SKM-1 treated with dmso at 0.1 percent for 144 hours (cell line): ENCODE results near the gene MRTFB.

ENCODE experiments used
- DNase-seq: peaks from one replicate; lab custom pipeline; 2025; ENCODE audit not compliant: unreplicated experiment; lab: John Stamatoyannopoulos, UW

MRTFB gene

DNA sequence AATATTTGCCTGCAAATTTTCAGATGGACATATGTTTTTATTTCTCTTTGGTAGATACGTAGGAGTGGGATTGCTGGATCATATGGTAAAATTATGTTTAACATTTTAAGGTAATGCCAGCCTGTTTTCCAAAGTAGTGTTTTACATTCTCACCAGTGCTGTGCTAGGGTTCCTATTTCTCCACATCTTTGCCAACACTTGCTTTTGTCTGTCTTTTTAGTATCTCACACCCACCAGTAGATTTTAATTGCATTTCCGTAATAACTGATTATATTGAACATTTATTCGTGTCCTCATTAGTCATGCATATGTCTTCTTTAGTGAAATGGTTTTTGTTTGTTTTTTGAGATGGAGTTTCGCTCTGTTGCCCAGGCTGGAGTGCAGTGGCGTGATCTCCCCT lies 58.4 kb downstream of the MRTFB start:
- no peak for DNase-seq

DNA sequence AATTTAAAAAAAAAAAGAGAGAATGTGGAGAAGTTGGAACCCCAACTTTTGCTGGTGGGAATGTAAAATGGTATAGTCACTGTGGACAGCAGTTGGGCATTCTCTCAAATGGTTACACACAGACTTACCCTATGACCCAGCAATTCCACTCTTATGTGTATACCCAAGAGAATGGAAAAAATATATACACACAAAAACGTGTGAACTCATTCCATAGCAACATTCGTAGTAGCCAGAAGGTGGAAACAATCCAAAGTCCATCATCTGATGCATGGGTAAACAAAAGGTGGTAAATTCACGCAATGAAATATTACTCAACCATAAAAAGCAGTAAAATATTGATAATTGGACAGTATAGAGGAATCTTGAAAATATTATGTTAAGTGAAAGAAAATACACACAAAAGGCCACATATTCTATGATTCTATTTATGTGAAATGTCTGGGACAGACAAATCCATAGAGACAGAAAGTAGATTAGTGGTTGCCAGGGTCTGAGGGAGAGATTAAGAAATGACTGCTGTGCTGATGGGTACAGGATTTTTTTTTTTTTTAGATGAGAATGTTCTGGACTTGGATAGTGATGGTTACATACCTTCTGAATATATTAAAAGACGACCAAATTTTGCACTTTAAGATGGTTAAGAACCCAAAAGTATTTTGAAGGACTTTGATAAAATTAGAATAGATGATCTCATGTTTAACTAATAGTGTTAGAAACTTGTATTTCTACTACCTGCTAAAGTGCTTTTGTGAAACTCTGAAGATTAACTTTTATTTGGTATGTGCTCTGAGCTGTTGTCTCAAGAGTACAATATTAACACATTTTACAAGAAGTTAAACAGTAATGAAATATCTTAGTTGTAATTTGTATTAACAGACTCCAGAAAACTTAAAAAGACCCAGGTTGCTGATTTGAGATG lies 60.9 kb downstream of the MRTFB start:
- DNase-seq: no peak

DNA sequence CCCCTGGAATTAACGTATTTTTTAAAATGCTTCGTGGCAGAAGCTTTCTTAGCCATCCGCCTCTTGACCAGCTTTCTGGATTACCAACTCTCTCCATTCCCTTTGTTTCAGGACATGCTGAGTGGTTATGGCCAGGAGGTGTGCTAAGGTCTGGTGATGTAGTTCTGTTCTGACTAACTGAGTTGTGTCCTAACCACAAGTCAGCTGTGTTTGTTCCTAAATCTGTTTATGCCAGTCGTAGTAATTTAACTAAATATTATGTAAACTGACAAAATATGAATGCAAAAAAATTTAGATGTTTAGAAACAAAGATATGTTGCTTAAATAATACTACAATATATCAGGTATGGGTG lies 61.6 kb downstream of the MRTFB start:
- DNase-seq: no peak

DNA sequence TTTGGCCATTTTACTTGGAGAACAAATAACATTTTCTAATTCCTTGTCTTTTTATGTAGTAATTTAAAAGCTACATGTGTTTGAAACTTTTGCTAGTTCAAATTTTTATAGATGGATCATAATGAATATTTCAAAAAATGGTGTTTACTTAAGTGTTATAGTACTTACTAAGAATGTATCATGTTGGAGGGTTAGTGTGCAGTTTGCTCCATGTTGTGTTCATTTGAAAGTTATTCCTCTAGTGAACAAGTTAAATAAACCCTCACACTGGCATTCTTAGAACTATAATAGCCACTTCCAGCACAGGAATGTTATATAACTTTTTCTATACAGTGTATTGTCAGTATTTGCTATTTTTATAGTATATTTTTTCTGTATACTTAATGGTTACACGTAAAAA lies 62.8 kb downstream of the MRTFB start:
- DNase-seq: no peak

DNA sequence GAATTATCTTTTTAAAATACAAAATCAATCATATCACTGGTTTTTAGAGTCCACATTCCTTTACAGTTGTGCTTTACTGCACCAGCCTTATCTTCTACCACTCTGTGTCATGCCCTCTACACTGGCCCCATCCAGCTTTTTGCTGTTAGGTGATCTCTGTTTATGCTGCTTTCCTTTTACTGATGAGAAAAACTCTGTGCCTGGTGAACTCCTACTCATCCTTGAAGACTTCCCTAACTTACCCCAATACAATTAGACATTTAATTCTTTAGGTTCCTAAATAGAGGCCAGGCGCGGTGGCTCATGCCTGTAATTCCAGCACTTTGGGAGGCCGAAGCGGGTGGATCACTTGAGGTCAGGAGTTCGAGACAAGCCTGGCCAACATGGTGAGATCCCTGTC lies 64.6 kb downstream of the MRTFB start:
- no peak for DNase-seq

DNA sequence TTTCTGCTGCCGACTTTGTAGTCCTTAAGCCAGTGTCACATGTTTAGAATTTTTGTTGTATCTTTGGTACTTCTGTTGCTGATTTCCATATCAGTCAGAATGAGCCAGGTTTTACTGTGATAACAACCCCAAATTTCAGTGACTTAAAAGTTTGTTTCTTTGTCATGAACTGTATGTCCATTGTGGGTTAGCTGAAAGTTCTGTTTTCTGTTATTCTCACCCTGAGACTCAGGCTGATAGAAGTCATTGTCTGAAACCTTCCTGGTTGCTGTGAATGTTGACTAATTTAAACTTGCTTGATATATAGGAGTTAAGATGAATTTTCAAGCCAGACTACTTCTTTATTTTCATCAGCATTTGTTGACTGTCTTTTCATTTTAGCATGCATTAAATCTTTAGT lies 68.8 kb downstream of the MRTFB start:
- DNase-seq: no peak

DNA sequence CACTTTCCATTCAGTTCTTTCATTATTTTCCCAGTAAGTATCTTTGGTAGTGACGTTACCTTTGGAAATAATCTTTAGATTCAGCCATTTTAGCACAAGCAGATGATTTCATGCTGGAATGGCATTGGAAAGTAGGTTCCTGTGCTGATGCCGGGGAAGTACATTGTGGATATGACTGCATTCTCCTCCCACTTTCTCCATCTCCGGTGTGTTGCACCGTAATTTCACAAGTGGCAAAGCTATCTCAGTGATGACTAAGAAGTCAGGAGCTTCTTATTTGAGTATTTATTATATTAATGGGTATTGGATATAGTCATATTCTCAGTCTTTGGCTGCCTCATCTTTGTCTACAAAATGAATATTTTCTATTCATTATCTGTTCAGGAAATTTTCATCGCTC lies 69.8 kb downstream of the MRTFB start:
- DNase-seq: no peak

DNA sequence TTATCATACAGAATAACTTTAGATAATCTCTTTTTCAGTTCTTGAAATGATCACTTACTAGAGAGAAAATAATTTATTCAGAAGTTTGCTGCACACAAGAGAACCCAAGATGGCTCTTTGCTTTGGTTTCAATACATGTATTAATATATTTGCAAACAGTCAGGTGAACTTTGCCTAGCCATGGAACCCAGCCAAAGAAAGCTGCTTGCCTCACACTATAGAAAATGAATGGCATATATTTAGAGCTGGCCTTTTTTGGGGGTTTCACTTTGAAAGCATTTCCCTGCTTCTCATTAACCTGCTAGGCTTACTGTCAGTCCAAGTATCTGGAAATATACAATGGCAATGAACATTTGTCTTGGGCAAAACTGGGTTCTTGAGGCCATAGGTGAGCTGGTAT lies 75.3 kb downstream of the MRTFB start:
- DNase-seq: no peak

DNA sequence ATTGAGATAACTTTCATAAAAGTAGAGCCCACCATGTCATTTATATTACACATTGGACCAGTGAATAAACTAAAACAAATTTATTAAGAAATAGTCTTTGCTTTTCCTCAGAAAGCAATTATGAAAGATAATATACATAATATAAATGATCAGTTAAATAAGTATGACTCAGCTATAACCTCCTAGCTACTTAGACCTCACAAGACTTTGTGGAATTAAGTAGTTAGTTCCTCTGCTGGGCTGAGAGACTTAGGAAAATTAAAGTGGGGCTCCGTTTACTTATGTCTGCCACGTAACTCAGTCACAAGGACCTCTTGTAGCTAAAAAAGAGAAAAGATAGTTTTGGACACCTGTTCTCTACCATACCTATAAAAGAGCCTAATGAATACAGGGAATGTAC lies 76.9 kb downstream of the MRTFB start:
- DNase-seq: no peak

DNA sequence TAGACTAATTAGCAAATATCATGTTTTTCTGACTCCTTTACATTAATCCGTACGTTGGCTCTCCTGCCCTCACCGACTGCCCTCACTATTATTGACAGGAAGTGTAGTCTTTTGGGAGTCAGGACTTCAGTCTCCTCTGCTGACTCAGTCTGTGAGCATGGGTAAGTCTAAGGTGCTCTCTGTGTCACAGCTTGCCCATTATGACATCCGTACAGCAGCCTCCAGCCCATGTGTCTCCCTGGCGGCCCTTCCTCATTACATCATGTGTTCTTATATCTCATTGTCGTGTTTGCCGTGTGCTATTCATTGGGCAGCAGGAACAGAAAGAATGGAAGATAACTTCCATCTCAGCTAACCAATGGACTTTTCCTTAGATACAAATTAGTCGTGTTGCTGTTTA lies 77.5 kb downstream of the MRTFB start:
- DNase-seq: no peak

DNA sequence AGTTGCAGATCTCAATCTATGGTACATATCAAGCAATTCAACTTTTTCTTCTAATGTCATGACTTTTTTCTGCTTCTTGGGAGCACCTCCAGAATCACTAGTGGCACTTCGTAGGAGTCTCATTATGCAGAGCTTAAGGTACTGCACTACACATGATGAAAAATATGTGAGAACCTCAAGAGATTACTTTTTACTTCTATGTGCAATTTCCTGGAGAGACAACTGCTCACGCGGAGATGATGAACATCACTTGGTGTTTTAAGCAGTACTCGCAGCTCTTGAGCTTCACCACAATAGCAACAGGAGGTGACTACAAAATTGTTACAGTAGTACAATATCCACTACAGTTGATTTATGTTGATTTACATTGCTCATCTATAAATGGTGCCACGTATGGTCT lies 79.7 kb downstream of the MRTFB start:
- DNase-seq: no peak

DNA sequence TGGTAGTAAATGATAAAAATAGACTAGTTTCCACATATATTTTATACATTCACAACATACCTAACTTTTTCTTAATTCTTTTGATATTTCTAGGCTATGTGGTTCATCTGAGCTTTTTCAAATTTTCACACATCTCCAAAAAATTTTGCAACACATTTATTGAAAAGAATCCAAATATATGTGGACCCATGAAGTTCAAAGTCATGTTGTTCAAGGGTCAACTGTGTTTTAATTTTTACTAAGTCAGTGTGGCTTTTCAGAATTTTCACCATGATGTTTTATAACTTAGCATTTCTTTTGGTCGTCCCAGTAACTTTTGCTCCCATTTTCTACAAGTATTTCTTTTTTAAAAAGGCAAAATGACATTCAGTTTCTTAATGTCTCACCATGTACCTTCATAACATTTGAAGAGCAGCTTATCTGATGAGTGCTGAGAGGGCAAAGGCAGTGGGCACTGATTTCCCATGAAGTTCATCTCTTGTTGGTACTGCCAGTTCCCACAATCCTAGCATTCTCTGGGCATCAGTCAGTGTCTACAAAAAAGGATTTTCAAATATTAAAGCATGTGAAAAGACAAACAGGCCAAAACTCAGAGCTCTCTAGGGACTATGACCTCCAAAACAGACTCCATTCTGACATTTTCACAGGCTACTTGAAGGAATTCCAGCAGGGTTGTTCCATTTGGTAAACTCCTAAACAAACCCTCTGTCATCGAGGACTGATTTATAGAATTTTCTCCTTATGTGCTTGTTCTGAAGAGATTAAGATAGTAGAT lies 80.3 kb downstream of the MRTFB start:
- no peak for DNase-seq

DNA sequence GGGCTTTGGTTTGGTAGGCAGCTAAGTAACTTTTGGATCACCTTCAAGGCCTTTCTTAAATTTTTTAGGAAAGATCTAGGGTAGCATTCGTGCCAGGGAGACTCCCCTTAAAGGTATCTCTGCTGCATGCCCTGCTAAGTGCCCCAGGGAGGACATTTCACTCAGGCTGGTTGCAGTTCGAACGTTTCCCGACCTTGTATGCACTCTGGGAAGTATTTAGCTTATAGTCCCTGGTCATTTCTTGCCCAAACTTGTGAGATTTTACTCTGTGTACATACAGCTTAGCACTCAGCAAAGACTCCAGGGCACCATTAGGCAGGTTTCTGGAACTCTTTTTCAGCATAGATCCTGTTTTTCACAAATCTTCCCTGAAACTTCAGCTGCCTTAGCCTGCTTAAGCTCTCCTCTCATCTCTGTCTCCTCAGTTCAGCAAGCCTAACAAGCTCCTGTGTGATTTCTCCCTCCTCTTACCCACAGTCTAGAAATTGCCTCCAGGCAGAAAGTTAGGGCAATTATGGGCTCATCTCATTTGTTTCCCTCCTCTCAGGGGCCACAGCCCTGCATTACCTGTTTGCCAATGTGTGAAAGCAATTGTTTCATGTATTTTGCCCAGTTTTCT lies 84.6 kb downstream of the MRTFB start:
- no peak for DNase-seq

DNA sequence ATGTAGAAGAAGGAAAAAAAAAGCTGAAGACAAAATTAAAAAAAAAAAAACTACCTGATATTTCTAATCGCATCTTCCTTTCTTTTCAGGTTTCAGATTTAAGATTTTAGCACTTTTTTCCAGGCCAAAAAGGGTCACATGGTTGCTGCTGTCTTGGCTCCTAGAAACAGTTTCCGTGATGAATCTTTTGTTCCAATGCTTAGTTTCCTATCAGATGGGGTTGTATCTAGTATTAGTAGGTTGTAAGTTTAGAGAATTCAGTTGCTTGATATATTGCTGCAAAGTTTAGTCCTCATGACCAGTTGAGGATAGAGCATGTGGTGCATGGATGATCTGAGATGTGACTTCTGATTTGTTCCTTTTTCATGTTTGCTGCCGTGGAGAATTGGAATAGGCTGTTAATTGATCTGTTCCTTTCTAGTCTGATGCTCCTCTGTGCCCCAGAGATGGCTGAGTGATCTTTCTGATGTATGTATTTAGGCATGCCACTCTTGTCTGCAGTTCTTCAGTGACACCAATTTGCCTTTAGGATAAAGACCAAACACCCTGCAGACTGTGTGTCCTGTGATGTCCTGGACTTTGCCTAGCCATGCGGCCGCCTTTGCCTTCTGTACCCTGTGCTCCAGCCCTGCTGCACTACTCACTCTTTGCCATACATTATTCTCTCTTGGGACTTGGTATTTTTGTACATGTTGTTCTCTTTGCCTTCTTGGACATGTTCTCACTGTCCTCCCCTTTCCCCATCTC lies 94.0 kb downstream of the MRTFB start:
- DNase-seq: no peak

DNA sequence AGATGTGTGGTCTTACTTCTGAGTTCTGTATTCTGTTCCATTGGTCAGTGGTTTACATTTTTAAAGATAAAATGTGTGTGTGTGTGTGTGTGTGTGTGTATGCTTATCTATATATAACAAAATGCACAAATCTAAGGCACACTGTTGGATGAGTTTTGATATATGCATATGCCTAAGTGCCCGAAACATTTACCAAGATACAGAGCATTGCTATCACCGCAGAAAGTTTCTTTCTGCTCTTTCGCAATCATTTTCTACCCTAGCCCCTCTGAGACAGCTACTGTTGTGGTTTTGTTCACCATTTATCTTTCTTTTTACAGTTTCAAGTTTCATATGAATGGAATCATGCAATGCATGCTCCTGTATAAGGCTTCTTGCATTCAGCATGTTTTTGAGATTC lies 97.0 kb downstream of the MRTFB start:
- DNase-seq: no peak

DNA sequence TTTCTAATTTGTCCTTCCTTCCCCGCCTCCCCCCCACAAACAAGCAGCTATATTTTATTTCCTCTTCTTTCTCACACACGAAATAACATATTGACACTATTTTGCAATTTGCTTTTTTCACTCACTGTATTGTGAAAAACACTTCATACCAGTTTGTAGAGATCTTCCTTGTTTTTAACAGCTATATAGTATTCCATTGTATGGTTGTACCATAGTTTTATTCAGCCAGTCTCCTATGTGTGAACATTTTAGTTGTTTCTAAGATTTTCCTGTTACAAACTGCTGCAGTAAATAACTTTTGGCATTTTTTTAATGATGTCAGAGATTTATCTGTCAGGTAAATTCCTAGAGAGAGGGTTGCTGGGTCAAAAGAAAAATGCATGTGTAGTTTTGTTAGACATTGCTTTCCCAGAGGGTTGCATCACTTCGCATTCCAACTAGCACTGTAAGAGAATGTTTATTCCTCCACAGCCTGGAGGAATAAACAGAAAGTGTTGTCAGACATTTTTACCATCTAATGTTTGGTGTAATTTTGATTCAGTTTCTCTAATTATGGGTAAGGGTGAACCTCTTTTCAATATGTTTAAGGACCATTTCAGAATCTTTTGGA lies 101.2 kb downstream of the MRTFB start:
- no peak for DNase-seq

DNA sequence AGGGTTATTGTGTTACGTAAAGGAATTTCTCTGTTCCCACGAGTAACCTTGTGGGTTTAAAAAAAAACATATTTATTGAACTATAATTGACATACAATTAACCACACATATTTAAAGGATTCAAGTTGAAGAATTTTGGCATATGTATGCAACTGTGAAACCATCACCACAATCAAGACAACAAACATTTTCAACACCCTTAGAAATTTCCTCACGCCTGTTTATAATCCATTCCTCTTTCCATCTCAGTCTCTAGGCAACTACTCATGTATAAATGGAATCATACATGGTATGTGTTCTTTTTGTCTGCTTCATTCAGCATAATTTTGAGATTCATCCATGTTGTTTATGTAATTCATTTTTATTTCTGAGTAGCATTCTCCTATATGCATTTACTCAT lies 104.0 kb downstream of the MRTFB start:
- DNase-seq: no peak

DNA sequence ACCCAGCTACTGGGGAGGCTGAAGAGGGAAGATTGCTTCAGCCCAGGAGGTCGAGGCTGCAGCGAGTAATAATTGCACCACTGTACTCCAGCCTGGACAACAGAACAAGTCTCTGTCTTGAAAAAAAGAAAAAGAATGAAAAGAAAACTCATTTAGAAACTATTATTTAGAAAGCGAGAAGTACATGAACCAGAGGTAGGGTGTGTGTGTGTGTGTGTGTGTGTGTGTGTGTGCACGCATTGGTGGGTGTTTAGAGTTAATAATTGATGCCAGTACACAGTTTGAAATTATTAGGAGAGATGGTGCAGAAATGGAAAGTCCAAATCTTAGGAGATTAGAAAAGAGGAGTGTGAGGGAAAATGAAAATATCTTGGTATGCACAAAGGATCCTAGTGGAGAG lies 106.6 kb downstream of the MRTFB start:
- no peak for DNase-seq

DNA sequence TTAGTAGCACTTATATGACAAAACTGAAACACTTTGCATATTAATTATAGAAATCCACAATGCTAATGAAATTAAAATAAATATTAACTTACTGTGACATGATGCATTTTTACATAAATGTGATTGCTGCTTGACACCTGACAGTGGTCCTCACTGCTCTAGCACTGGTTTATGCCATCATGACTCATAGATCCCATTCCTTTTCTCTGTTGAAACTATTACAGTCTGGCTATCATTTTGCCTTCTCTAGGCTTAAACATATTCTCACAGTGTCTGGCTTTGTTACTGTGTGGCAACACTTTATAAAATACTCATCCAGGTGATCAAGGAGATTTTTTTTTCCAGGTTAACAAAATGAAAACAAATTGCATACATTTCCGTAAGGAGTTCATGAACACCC lies 108.0 kb downstream of the MRTFB start:
- DNase-seq: no peak

DNA sequence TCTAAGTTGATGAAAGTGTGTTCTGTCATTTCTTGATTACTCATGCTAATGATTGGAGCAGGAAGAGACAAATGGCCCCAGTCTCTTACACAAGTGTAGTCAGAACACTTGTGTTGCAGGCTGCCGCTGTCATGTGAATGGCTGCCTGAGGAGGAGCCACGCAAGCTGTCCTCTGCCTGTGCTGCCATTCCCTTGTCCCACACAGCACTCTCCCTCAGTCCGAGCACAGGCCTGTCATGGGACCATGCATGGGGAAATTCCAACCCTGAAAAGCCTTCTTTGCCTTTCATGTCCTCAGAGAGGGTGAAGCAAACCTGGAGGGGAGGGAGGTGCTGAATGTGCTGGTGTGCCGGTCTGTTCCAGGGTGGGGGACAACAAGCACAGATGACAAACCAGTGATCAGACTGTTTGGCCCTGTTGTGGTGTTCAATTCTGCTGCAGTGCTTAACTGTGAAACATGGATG lies 109.4 kb downstream of the MRTFB start:
- DNase-seq: no peak
